D721Med (cell line): ENCODE measurements around the gene OR10H2.

ENCODE experiments used
- DNase-seq: peaks from one replicate; pipeline ENCODE4 v3.0.0; 2011; ENCODE audit warnings: low spot score; ENCODE audit not compliant: insufficient read length
- FAIRE-seq: peaks from 2 replicates; lab custom pipeline; 2011; peaks lifted over from hg19 to GRCh38; lab: Jason Lieb, UNC
- CTCF ChIP-seq: IDR thresholded peaks from 2 replicates; pipeline ENCODE4 v1.5.1; 2012; ENCODE audit warnings: mild to moderate bottlenecking, control low read depth; ENCODE audit not compliant: insufficient read depth; ENCODE audit errors: missing control alignments

Gene OR10H2

DNA sequence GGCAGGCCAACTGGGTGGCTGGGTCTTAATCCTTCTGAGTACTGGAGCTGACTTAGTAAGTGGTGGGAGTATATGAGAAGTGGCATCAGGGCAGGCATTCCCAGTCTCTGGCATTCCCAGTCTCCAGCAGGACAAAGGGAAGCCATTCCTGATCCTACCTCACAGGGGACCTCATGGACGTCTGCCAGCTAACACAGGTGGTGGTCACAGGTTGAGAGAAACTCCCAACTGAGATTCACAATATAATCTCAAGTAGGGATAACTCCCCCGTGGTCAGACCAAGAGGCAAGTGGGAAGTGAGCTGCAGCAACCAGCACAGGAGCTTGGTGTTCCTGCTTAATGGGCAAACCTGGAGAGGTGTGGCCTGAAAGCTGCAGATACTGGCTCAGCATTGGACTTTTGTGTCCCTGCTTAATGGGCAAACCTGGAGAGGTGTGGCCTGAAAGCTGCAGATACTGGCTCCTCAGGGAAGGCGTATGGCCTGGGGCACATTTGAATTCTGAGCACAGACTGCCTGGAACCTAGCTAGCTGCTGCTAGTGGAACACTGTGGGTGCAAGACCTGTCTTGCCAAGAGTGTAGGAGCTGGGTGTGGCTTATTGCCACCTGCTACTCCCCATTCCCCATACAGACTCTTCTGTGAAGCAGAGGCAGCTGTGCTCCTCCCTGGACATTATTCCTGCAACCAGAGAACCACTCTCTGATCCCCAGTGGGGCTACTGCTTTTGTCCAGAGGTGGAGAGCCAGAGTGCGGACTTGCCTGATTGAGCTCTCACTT is 25.9 kb upstream of the OR10H2 start:
- no peak for TF ChIP-seq CTCF
- FAIRE-seq (no peak), DNase-seq (no peak)

GRCh38 chr19:15702534-15702930 is 25.3 kb upstream of the OR10H2 start:
- FAIRE-seq (no peak), DNase-seq (no peak)
- peak; percentile 1 for TF ChIP-seq CTCF

GRCh38 chr19:15714638-15715037 is 13.2 kb upstream of the OR10H2 start:
- no peak for FAIRE-seq
- no peak for TF ChIP-seq CTCF
- no peak for DNase-seq

DNA sequence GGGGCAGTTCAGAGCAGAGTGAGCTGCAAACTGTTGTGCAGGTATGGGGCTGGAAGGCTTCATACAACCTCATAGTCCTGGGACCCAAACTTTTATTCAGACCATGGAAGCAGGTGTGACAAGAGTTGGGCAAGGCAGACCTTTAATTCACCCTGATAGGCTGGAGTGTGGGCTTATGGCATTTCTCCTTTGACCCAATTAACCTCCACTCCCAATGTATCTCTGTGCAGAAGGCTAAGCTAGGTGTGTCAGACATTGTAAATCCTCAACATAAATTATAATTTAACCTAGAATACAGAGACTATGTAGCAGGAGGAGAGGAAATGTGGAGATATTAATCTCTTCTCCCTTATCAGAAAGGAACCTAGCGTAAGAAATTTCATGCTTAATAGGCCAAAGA is 12.2 kb upstream of the OR10H2 start:
- FAIRE-seq (no peak), DNase-seq (no peak)
- TF ChIP-seq CTCF, result no peak

DNA sequence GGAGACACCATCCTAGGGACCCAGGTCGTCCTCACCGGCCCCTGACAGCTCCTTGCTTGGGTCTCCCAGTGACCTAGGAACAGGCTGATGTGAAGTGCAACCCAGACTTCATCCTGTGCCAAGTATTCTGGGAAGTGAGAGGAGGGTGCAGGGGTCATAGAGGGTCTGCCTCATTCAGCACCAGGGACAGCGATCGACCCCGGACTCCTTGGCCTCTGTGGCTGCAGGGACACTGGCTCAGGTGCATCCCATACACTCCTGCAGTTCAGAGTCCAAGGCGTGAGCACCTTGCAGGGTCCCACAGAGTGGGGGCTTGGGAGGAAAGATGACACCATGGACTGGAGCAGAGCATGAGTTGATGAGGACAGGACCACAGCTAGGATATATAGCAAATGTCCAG is 10.0 kb upstream of the OR10H2 start:
- FAIRE-seq, result no peak
- TF ChIP-seq CTCF, result no peak
- DNase-seq, result no peak

DNA sequence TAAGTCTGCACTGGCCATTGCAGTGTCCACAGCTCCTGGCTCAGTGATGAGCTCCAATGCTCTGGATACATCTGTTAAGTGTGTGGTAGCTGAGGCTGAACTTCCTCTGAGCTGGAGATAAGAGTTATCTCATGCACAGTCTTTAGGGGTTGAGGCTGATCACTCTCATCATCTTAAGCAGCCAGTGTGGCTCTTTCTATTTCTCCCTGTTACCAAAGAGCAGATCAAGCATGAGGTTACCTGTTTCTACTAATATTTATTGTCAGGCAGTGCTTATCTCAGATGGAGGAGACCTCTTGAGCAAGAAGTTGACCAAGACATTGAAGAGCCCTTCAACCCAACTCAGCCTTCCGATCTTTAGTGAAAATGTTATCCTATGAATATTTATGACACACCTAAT is 6.6 kb upstream of the OR10H2 start:
- DNase-seq (no peak), FAIRE-seq (no peak)
- TF ChIP-seq CTCF, result no peak

DNA sequence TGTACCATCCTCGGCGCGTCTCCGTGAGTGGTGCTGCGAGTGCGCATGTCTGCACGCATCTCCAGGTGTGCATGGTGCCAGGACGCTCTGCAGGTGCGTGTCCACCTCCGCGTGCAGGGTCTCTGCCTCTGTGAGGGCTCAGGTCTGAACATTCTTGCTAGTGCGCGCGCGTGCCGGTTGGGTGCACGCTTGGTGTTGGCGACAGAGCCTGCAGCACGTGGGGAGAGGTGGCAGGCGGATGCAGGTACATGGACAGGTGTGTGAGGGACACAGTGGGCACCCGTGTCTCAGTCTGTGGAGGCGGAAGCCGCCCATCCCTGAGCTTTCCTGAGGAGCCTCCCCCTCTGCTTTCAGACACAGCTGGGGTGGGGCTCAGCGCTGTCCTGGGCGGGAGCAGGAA is 4.9 kb upstream of the OR10H2 start:
- DNase-seq, result no peak
- no peak for FAIRE-seq
- TF ChIP-seq CTCF, result no peak
